RWPE1 (cell line): ENCODE measurements around the gene ZFYVE27.

ENCODE experiments used
- CTCF ChIA-PET: fragments of 350-600 bp; sonication (Branson Sonifier 250); formaldehyde crosslinking; extraction: SDS; loops from one replicate; lab custom pipeline; 2021; lab: Yijun Ruan, JAX
- POLR2A ChIA-PET: fragments of 400-600 bp; formaldehyde crosslinking; extraction: SDS; loops from one replicate; lab custom pipeline; 2020; ENCODE audit warnings: antibody characterized with exemption; ENCODE audit not compliant: low non-redundant PET; lab: Yijun Ruan, JAX
- DNase-seq: peaks from one replicate; pipeline ENCODE4 v3.0.0; 2012; ENCODE audit warnings: low spot score
- H3K27ac ChIP-seq: fragments of 450-650 bp; 2 replicates; pipeline ENCODE4 v1.5.1; 2017
- CTCF ChIP-seq: fragments of 450-650 bp; conservative IDR thresholded peaks from 2 replicates; pipeline ENCODE4 v1.5.1; 2017; ENCODE audit warnings: low read depth, mild to moderate bottlenecking

The ZFYVE27 gene

GRCh38 chr10:97763947-97764346 lies 27.0 kb downstream of the ZFYVE27 start:
- TF ChIP-seq CTCF, result no peak
- POLR2A ChIA-PET, result interaction anchor here (0.6 kb wide), 1 partner anchor 26 kb away, joined by 3 read pairs; no protein-coding TSS in a partner anchor
- DNase-seq, result no peak
- H3K27ac ChIP-seq, result no peak overlapping the region
- CTCF ChIA-PET, result interaction anchor here (0.6 to 1.4 kb wide), 5 partner anchors 20 to 413 kb away, joined by 3 to 8 read pairs (median 3); no protein-coding TSS in a partner anchor

- POLR2A ChIA-PET, result no interaction called here
- DNase-seq, result no peak
- CTCF ChIA-PET, result interaction anchor here (0.6 to 1.4 kb wide), 4 partner anchors 26 to 413 kb away, joined by 3 to 4 read pairs (median 4); no protein-coding TSS in a partner anchor
- H3K27ac ChIP-seq, result no peak overlapping the region
- TF ChIP-seq CTCF, result no peak
These were observed 27.6 kb downstream of the ZFYVE27 start for GRCh38 chr10:97764519-97764931.

GRCh38 chr10:97765201-97765600 lies 28.3 kb downstream of the ZFYVE27 start:
- DNase-seq, result no peak
- TF ChIP-seq CTCF, result no peak
- POLR2A ChIA-PET, result no interaction called here
- CTCF ChIA-PET, result interaction anchor here (1.4 kb wide), 1 partner anchor 104 kb away, joined by 4 read pairs; no protein-coding TSS in a partner anchor
- H3K27ac ChIP-seq, result no peak overlapping the region

GRCh38 chr10:97766106-97766810 lies 29.3 kb downstream of the ZFYVE27 start:
- ChIA-PET CTCF (no interaction called here), POLR2A (no interaction called here)
- no peak overlapping the region for H3K27ac ChIP-seq
- no peak for TF ChIP-seq CTCF
- DNase-seq, result no peak

GRCh38 chr10:97766996-97767924 lies 30.3 kb downstream of the ZFYVE27 start:
- no peak for DNase-seq
- ChIA-PET POLR2A (no interaction called here), CTCF (interaction anchor here (0.6 to 1.1 kb wide), 2 partner anchors 25 to 90 kb away, joined by 4 read pairs; no protein-coding TSS in a partner anchor)
- no peak for TF ChIP-seq CTCF
- H3K27ac ChIP-seq, result no peak overlapping the region
